Osteoblast (primary cell): ENCODE results near the gene SCN3A. TPM values are rescaled to one million over a fixed set of nuclear protein-coding genes. Genes with fewer than 3 reads are reported as not detected.

ENCODE experiments used
- DNase-seq: peaks from one replicate; pipeline ENCODE4 v3.0.0; 2011; ENCODE audit warnings: low spot score, mixed read lengths; ENCODE audit not compliant: insufficient read length; ENCODE audit errors: missing footprints
- H2AFZ ChIP-seq: 2 replicates; pipeline ENCODE4 v1.6.0; 2011; ENCODE audit warnings: mild to moderate bottlenecking, low read length
- H3K27ac ChIP-seq: 2 replicates; pipeline ENCODE4 v1.5.1; 2011; ENCODE audit warnings: mild to moderate bottlenecking, low read depth, low read length, moderate library complexity
- H3K27me3 ChIP-seq: 2 replicates; pipeline ENCODE4 v1.6.0; 2012; ENCODE audit warnings: mild to moderate bottlenecking, control low read depth, inconsistent platforms, low read length, moderate library complexity; ENCODE audit not compliant: insufficient read depth
- H3K36me3 ChIP-seq: 2 replicates; pipeline ENCODE4 v1.5.1; 2011; ENCODE audit warnings: mild to moderate bottlenecking, low read length, control low read depth, moderate library complexity; ENCODE audit not compliant: insufficient read depth
- H3K4me1 ChIP-seq: 2 replicates; pipeline ENCODE4 v1.5.1; 2011; ENCODE audit warnings: mild to moderate bottlenecking, low read length, control low read depth, moderate library complexity; ENCODE audit not compliant: insufficient read depth
- H3K4me2 ChIP-seq: 2 replicates; pipeline ENCODE4 v1.6.0; 2011; ENCODE audit warnings: mild to moderate bottlenecking, low read length; ENCODE audit not compliant: insufficient read depth
- H3K4me3 ChIP-seq: fragments of 200-600 bp; sonication (generic); 3 replicates; pipeline ENCODE4 v1.5.1; 2012; ENCODE audit warnings: mild to moderate bottlenecking, low read length, inconsistent platforms; ENCODE audit not compliant: insufficient read depth
- H3K79me2 ChIP-seq: 2 replicates; pipeline ENCODE4 v1.6.0; 2012; ENCODE audit warnings: mild to moderate bottlenecking, low read length, control low read depth, inconsistent platforms; ENCODE audit not compliant: insufficient read depth
- H3K9me3 ChIP-seq: 2 replicates; pipeline ENCODE4 v1.5.1; 2011; ENCODE audit warnings: low read depth, low read length, control low read depth
- H4K20me1 ChIP-seq: 2 replicates; pipeline ENCODE4 v1.6.0; 2012; ENCODE audit warnings: mild to moderate bottlenecking, low read length, control low read depth; ENCODE audit not compliant: insufficient read depth
- total RNA-seq: library from RNA; depleted of rRNA; stranded (reverse); fragments of >200 nt; gene quantifications from 2 replicates; pipeline ENCODE4 v1.2.3, GENCODE V29; 2012
- TF ChIP-seq, protein P1 (sequence below): IDR thresholded peaks from 2 replicates; pipeline ENCODE4 v1.5.1; 2011; ENCODE audit warnings: mild to moderate bottlenecking, low read depth, low read length, moderate library complexity; ENCODE audit errors: extremely low read depth

Gene SCN3A
- total RNA-seq, 1 donor = 0.72 TPM

DNA sequence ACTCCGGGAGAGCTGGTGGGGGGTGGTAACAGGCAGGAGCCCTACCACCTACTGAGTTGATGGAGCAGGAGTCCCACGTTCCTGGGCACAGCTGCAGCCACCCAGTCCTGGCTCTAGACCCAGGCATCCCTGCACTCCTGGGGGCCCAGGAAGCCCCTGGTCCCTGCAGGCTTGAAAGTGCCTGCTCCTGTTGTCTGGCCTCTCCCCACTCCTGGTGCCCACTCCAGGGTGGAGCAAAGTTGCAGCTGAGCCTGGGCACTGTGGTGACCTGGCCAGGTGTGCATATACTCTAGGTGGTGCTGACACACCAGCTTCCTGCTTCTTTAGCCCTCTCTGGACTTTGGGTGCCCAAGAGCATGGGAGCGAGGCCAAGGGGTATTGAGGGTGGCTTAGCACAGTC is 129.5 kb downstream of the SCN3A start:
- no peak overlapping the region for H3K27ac ChIP-seq
- no peaks in the 10 kb centered on the region for H4K20me1 ChIP-seq
- DNase-seq = no peak
- no peaks in the 10 kb centered on the region for H3K27me3 ChIP-seq
- no peaks in the 10 kb centered on the region for H3K79me2 ChIP-seq
- H3K4me3 ChIP-seq = no peak overlapping the region
- H2AFZ ChIP-seq = no peak overlapping the region
- H3K36me3 ChIP-seq = no peaks in the 10 kb centered on the region
- no peak overlapping the region for H3K4me2 ChIP-seq
- H3K4me1 ChIP-seq = no peaks in the 10 kb centered on the region
- TF ChIP-seq, protein P1, sequence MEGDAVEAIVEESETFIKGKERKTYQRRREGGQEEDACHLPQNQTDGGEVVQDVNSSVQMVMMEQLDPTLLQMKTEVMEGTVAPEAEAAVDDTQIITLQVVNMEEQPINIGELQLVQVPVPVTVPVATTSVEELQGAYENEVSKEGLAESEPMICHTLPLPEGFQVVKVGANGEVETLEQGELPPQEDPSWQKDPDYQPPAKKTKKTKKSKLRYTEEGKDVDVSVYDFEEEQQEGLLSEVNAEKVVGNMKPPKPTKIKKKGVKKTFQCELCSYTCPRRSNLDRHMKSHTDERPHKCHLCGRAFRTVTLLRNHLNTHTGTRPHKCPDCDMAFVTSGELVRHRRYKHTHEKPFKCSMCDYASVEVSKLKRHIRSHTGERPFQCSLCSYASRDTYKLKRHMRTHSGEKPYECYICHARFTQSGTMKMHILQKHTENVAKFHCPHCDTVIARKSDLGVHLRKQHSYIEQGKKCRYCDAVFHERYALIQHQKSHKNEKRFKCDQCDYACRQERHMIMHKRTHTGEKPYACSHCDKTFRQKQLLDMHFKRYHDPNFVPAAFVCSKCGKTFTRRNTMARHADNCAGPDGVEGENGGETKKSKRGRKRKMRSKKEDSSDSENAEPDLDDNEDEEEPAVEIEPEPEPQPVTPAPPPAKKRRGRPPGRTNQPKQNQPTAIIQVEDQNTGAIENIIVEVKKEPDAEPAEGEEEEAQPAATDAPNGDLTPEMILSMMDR = no peak
- H3K9me3 ChIP-seq = no peaks in the 10 kb centered on the region

DNA sequence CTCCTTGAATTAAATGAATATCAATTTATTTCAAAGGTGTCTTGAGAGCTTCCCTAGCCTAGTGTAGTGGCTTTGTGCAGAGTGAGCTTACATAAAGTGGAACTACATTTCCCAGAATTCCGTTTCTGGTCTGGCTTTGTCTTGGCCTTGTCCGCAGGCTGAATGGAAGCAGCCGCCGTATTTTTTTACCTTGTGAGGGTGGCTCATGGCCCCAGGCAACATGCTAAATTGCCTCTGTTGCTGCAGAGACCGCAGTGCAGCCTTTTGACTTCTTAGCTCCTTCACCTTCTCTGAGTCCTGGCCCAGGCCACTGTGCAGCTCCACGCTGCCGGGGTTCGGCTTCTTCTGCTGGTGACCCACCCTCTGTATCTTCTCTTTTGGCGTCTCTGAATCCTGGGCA is 133.8 kb downstream of the SCN3A start:
- Histone ChIP-seq H3K4me1 (no peaks in the 10 kb centered on the region), H3K27ac (no peak overlapping the region), H3K79me2 (no peaks in the 10 kb centered on the region), H3K36me3 (no peaks in the 10 kb centered on the region), H4K20me1 (no peaks in the 10 kb centered on the region), H3K9me3 (no peaks in the 10 kb centered on the region), H3K27me3 (no peaks in the 10 kb centered on the region), H3K4me3 (no peak overlapping the region), H3K4me2 (no peak overlapping the region), H2AFZ (no peak overlapping the region)
- TF ChIP-seq, protein P1 = no peak
- DNase-seq = no peak

DNA sequence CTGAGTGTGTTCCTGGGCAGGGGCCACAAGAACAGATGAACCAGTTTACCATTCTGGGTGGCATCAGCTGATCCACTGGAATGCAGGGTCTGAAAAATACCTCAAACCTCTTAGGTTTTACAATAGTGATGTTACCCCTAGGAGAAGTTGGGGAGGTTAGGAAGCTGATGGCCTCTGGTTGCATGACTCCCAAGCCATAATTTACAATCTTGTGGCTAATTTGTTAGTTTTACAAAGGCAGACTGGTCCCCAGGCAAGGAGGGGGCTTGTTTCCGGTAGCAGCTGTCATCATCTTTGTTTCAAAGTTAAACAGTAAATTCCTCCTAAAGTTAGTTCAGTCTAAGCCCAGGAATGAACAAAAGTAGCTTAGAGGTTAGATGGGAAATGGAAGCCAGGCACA is 134.7 kb downstream of the SCN3A start:
- no peaks in the 10 kb centered on the region for H3K27me3 ChIP-seq
- H3K4me2 ChIP-seq = no peak overlapping the region
- H3K4me1 ChIP-seq = no peaks in the 10 kb centered on the region
- no peaks in the 10 kb centered on the region for H3K36me3 ChIP-seq
- H3K9me3 ChIP-seq = no peaks in the 10 kb centered on the region
- TF ChIP-seq, protein P1 = no peak
- no peaks in the 10 kb centered on the region for H4K20me1 ChIP-seq
- H3K4me3 ChIP-seq = no peak overlapping the region
- no peak overlapping the region for H3K27ac ChIP-seq
- no peaks in the 10 kb centered on the region for H3K79me2 ChIP-seq
- no peak for DNase-seq
- no peak overlapping the region for H2AFZ ChIP-seq

DNA sequence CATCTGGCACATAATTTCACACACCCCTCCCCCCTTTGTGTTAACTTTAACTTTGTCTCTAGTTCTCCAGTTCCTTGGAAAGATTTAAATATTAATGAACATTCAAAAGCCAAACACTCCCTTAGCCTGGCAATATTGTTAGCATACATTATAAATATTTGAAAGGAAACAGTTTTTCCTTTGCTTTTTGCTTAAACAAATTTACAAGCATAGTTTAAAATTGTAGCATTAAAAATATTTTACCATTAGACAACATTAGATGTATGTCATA is 135.4 kb downstream of the SCN3A start:
- Histone ChIP-seq H4K20me1 (no peaks in the 10 kb centered on the region), H3K36me3 (no peaks in the 10 kb centered on the region), H3K79me2 (no peaks in the 10 kb centered on the region), H2AFZ (no peak overlapping the region), H3K4me1 (no peaks in the 10 kb centered on the region), H3K9me3 (no peaks in the 10 kb centered on the region), H3K27ac (no peak overlapping the region), H3K4me3 (no peak overlapping the region), H3K4me2 (no peak overlapping the region), H3K27me3 (no peaks in the 10 kb centered on the region)
- peak; percentile 42 for DNase-seq
- TF ChIP-seq, protein P1 = no peak
